ENCODE measurements around the gene MPZL3. TPM values are rescaled to one million over a fixed set of nuclear protein-coding genes. Genes with fewer than 3 reads are reported as not detected.

Gene MPZL3
- total and polyA plus RNA-seq, 2 experiments from 2014 or later: 0.92 to 2.9 TPM

DNA sequence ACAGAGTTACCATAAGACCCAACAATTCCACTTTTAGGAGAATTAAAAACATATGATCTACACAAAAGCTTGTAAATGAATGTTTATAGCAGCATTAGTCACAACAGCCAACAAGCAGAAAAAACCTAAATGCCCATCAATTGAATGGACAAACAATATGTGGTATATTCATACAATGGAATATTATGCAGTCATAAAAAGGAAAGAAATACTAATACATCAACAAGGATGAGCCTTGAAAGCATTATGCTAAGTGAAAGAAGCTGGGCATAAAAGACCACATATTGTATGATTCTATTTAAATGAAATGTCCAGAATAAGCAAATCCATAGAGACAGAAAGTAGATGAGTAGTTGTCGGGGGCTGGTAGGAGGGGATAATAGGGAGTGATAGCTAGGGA lies 7.0 kb upstream of the MPZL3 start:
- Mint-ChIP-seq H3K27me3 (ENCODE audit: insufficient read depth, low read depth, poor library complexity) (peaks cover 15% of the 10 kb centered on the region), H3K36me3 (ENCODE audit: low read depth) (peaks cover 9% of the 10 kb centered on the region), H3K4me1 (peaks cover 14% of the 10 kb centered on the region), H3K27ac (no peak overlapping the region), H3K4me3 (no peak overlapping the region), H3K9me3 (no peaks in the 10 kb centered on the region)
- Histone ChIP-seq H3K79me2 (replicated peaks; ENCODE audit: insufficient read depth) (no peaks in the 10 kb centered on the region), H3K27me3 (ENCODE audit: insufficient read depth) (peaks cover 16% of the 10 kb centered on the region), H4K20me1 (replicated peaks; ENCODE audit: insufficient read depth) (no peaks in the 10 kb centered on the region), H3K4me1 (ENCODE audit: insufficient read depth) (0 out of 2 replicates have a peak, but pooled peaks cover 8% of the 10 kb centered on the region), H2AFZ (no peak overlapping the region), H3K4me2 (no peak overlapping the region), H3F3A (replicated peaks; ENCODE audit: low read depth) (no peaks in the 10 kb centered on the region), H3K27ac (ENCODE audit: low read depth) (no peak overlapping the region), H3K9me2 (ENCODE audit: insufficient read depth) (no peaks in the 10 kb centered on the region), H3K4me3 (no peak overlapping the region), H3K36me3 (ENCODE audit: insufficient read depth) (no peaks in the 10 kb centered on the region)
- DNase-seq (ENCODE audit: low spot score) (no peak), ATAC-seq (no peak)
- no peak for TF ChIP-seq POLR2AphosphoS5 (IDR thresholded peaks at IDR 0.05; ENCODE audit: low read depth)
- TF ChIP-seq, protein P1, sequence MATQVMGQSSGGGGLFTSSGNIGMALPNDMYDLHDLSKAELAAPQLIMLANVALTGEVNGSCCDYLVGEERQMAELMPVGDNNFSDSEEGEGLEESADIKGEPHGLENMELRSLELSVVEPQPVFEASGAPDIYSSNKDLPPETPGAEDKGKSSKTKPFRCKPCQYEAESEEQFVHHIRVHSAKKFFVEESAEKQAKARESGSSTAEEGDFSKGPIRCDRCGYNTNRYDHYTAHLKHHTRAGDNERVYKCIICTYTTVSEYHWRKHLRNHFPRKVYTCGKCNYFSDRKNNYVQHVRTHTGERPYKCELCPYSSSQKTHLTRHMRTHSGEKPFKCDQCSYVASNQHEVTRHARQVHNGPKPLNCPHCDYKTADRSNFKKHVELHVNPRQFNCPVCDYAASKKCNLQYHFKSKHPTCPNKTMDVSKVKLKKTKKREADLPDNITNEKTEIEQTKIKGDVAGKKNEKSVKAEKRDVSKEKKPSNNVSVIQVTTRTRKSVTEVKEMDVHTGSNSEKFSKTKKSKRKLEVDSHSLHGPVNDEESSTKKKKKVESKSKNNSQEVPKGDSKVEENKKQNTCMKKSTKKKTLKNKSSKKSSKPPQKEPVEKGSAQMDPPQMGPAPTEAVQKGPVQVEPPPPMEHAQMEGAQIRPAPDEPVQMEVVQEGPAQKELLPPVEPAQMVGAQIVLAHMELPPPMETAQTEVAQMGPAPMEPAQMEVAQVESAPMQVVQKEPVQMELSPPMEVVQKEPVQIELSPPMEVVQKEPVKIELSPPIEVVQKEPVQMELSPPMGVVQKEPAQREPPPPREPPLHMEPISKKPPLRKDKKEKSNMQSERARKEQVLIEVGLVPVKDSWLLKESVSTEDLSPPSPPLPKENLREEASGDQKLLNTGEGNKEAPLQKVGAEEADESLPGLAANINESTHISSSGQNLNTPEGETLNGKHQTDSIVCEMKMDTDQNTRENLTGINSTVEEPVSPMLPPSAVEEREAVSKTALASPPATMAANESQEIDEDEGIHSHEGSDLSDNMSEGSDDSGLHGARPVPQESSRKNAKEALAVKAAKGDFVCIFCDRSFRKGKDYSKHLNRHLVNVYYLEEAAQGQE (IDR thresholded peaks at IDR 0.05; ENCODE audit: unreplicated experiment): no peak
- no peak for TF ChIP-seq CREB1 (CRISPR knock-in tag; IDR thresholded peaks at IDR 0.05; ENCODE audit: low read depth)
- no peak for TF ChIP-seq JUNB (IDR thresholded peaks at IDR 0.05; ENCODE audit: unreplicated experiment)
- TF ChIP-seq, protein P2, sequence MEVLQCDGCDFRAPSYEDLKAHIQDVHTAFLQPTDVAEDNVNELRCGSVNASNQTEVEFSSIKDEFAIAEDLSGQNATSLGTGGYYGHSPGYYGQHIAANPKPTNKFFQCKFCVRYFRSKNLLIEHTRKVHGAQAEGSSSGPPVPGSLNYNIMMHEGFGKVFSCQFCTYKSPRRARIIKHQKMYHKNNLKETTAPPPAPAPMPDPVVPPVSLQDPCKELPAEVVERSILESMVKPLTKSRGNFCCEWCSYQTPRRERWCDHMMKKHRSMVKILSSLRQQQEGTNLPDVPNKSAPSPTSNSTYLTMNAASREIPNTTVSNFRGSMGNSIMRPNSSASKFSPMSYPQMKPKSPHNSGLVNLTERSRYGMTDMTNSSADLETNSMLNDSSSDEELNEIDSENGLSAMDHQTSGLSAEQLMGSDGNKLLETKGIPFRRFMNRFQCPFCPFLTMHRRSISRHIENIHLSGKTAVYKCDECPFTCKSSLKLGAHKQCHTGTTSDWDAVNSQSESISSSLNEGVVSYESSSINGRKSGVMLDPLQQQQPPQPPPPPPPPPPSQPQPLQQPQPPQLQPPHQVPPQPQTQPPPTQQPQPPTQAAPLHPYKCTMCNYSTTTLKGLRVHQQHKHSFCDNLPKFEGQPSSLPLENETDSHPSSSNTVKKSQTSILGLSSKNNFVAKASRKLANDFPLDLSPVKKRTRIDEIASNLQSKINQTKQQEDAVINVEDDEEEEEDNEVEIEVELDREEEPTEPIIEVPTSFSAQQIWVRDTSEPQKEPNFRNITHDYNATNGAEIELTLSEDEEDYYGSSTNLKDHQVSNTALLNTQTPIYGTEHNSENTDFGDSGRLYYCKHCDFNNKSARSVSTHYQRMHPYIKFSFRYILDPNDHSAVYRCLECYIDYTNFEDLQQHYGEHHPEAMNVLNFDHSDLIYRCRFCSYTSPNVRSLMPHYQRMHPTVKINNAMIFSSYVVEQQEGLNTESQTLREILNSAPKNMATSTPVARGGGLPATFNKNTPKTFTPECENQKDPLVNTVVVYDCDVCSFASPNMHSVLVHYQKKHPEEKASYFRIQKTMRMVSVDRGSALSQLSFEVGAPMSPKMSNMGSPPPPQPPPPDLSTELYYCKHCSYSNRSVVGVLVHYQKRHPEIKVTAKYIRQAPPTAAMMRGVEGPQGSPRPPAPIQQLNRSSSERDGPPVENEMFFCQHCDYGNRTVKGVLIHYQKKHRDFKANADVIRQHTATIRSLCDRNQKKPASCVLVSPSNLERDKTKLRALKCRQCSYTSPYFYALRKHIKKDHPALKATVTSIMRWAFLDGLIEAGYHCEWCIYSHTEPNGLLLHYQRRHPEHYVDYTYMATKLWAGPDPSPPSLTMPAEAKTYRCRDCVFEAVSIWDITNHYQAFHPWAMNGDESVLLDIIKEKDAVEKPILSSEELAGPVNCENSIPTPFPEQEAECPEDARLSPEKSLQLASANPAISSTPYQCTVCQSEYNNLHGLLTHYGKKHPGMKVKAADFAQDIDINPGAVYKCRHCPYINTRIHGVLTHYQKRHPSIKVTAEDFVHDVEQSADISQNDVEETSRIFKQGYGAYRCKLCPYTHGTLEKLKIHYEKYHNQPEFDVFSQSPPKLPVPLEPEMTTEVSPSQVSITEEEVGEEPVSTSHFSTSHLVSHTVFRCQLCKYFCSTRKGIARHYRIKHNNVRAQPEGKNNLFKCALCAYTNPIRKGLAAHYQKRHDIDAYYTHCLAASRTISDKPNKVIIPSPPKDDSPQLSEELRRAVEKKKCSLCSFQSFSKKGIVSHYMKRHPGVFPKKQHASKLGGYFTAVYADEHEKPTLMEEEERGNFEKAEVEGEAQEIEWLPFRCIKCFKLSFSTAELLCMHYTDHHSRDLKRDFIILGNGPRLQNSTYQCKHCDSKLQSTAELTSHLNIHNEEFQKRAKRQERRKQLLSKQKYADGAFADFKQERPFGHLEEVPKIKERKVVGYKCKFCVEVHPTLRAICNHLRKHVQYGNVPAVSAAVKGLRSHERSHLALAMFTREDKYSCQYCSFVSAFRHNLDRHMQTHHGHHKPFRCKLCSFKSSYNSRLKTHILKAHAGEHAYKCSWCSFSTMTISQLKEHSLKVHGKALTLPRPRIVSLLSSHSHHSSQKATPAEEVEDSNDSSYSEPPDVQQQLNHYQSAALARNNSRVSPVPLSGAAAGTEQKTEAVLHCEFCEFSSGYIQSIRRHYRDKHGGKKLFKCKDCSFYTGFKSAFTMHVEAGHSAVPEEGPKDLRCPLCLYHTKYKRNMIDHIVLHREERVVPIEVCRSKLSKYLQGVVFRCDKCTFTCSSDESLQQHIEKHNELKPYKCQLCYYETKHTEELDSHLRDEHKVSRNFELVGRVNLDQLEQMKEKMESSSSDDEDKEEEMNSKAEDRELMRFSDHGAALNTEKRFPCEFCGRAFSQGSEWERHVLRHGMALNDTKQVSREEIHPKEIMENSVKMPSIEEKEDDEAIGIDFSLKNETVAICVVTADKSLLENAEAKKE (CRISPR knock-in tag; IDR thresholded peaks at IDR 0.05): no peak
- TF ChIP-seq STAT1 (IDR thresholded peaks at IDR 0.05; ENCODE audit: unreplicated experiment): no peak
- TF ChIP-seq EZH2 (IDR thresholded peaks at IDR 0.05; ENCODE audit: low read depth, unreplicated experiment): no peak
- TF ChIP-seq, protein P3, sequence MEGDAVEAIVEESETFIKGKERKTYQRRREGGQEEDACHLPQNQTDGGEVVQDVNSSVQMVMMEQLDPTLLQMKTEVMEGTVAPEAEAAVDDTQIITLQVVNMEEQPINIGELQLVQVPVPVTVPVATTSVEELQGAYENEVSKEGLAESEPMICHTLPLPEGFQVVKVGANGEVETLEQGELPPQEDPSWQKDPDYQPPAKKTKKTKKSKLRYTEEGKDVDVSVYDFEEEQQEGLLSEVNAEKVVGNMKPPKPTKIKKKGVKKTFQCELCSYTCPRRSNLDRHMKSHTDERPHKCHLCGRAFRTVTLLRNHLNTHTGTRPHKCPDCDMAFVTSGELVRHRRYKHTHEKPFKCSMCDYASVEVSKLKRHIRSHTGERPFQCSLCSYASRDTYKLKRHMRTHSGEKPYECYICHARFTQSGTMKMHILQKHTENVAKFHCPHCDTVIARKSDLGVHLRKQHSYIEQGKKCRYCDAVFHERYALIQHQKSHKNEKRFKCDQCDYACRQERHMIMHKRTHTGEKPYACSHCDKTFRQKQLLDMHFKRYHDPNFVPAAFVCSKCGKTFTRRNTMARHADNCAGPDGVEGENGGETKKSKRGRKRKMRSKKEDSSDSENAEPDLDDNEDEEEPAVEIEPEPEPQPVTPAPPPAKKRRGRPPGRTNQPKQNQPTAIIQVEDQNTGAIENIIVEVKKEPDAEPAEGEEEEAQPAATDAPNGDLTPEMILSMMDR (conservative IDR thresholded peaks at IDR 0.05; ENCODE audit: low read depth in 2 of 2): no peak
- no peak for TF ChIP-seq NANOG (IDR thresholded peaks at IDR 0.05; ENCODE audit: borderline replicate concordance)
- TF ChIP-seq ZNF114 (CRISPR knock-in tag; IDR thresholded peaks at IDR 0.05): no peak
- no peak for TF ChIP-seq EZH2phosphoT487 (IDR thresholded peaks at IDR 0.05; ENCODE audit: unreplicated experiment)
- TF ChIP-seq ZNF331 (CRISPR knock-in tag; IDR thresholded peaks at IDR 0.05; ENCODE audit: low read depth): no peak
- TF ChIP-seq, protein P4, sequence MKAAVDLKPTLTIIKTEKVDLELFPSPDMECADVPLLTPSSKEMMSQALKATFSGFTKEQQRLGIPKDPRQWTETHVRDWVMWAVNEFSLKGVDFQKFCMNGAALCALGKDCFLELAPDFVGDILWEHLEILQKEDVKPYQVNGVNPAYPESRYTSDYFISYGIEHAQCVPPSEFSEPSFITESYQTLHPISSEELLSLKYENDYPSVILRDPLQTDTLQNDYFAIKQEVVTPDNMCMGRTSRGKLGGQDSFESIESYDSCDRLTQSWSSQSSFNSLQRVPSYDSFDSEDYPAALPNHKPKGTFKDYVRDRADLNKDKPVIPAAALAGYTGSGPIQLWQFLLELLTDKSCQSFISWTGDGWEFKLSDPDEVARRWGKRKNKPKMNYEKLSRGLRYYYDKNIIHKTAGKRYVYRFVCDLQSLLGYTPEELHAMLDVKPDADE (IDR thresholded peaks at IDR 0.05): no peak

Data from GM23338 (cell line).